HCT116 (cell line): Measurements from ENCODE around the gene BOD1L1. TPM values are rescaled to one million over a fixed set of nuclear protein-coding genes. Genes with fewer than 3 reads are reported as not detected.

Source experiments
- ATAC-seq: fragments of 200-7000 bp; cut with Tn5 transposase; 2 replicates; pipeline ENCODE4 v1.9.1; 2020; ENCODE audit warnings: mild to moderate bottlenecking, moderate library complexity
- BruUV-seq: library from RNA; stranded (reverse); fragments of 400-500 nt; replicated peaks from 2 replicates; lab custom pipeline; 2021; lab: Mats Ljungman, UMichigan
- CTCF ChIA-PET: fragments of 300-600 bp; sonication (Branson Sonifier 250); formaldehyde crosslinking; loops from one replicate; lab custom pipeline; 2021; ENCODE audit warnings: antibody characterized with exemption; lab: Charles Lee
- POLR2A ChIA-PET: fragments of 300-600, 350-600 bp; sonication (Branson Sonifier 250); formaldehyde crosslinking; loops from one replicate; lab custom pipeline; 2021; ENCODE audit warnings: antibody characterized with exemption; lab: Charles Lee
- RAD21 ChIA-PET, 2 experiments: fragments of 300-600 bp; sonication (Branson Sonifier 250); formaldehyde crosslinking; loops; one replicate each; lab custom pipeline; 2023; ENCODE audit warnings: low total read pairs in 2 of 2; ENCODE audit not compliant: uncharacterized antibody in 2 of 2, unreplicated experiment in 2 of 2, low non-redundant PET in 1 of 2; lab: Charles Lee
- DNase-seq: peaks from one replicate; pipeline ENCODE4 v3.0.0-alpha.2; 2010; ENCODE audit warnings: low read depth, low spot score
- H2AFZ ChIP-seq: fragments of 200-600 bp; shearing (Covaris generic), sonication (generic); 2 replicates; pipeline ENCODE4 v1.6.1; 2017; ENCODE audit warnings: low read depth, mixed run types, mixed read lengths, antibody characterized with exemption, low read length; ENCODE audit not compliant: poor library complexity, severe bottlenecking
- H3K27ac ChIP-seq: 2 replicates; pipeline ENCODE4 v1.5.1; 2012; ENCODE audit warnings: low read depth, low read length
- H3K27me3 ChIP-seq: fragments of 200-600 bp; sonication (generic); 2 replicates; pipeline ENCODE4 v1.6.1; 2016; ENCODE audit warnings: mixed run types, low read length, mixed read lengths; ENCODE audit not compliant: insufficient read depth
- H3K36me3 ChIP-seq, 2 experiments: fragments of 200-500 bp in 1 of 2; fragments of 200-600 bp in 1 of 2; sonication (Bioruptor generic) in 1 of 2; sonication (generic) in 1 of 2; 2 replicates each; pipeline versions ENCODE4 v1.5.1 to v1.6.1; 2014 to 2016; ENCODE audit warnings: low read length in 2 of 2, inconsistent platforms in 1 of 2, mixed read lengths in 1 of 2, mixed run types in 1 of 2; ENCODE audit not compliant: insufficient read depth in 2 of 2, control insufficient read depth in 1 of 2
- H3K4me1 ChIP-seq, 2 experiments: fragments of 200-600 bp in 1 of 2; sonication (generic) in 1 of 2; 2 replicates each; pipeline versions ENCODE4 v1.5.1 to v1.6.1; 2012 to 2017; ENCODE audit warnings: low read length in 2 of 2, inconsistent platforms in 1 of 2, mild to moderate bottlenecking in 1 of 2, mixed read lengths in 1 of 2, mixed run types in 1 of 2, moderate library complexity in 1 of 2; ENCODE audit not compliant: insufficient read depth in 2 of 2, control insufficient read depth in 1 of 2
- H3K4me2 ChIP-seq: fragments of 200-600 bp; sonication (generic); 2 replicates; pipeline ENCODE4 v1.6.1; 2017; ENCODE audit warnings: mixed run types, low read length, mixed read lengths
- H3K4me3 ChIP-seq, 2 experiments: fragments of 200-600 bp in 1 of 2; sonication (generic) in 1 of 2; replicated peaks in 1 of 2; 2 replicates each; pipeline ENCODE4 v1.5.1; 2011 to 2016; ENCODE audit warnings: low read length in 2 of 2, control low read depth in 1 of 2, low read depth in 1 of 2, mild to moderate bottlenecking in 1 of 2, mixed read lengths in 1 of 2, mixed run types in 1 of 2
- H3K79me2 ChIP-seq: fragments of 200-600 bp; sonication (generic); 2 replicates; pipeline ENCODE4 v1.6.1; 2017; ENCODE audit warnings: mild to moderate bottlenecking, mixed run types, low read length, moderate library complexity, mixed read lengths; ENCODE audit not compliant: insufficient read depth
- H3K9ac ChIP-seq: fragments of 200-600 bp; sonication (generic); 2 replicates; pipeline ENCODE4 v1.6.1; 2016; ENCODE audit warnings: low read length, mixed read lengths
- H3K9me2 ChIP-seq: fragments of 200-600 bp; sonication (generic), shearing (Covaris generic); 2 replicates; pipeline ENCODE4 v1.6.1; 2017; ENCODE audit warnings: mixed run types, mild to moderate bottlenecking, moderate library complexity; ENCODE audit not compliant: insufficient read depth
- H3K9me3 ChIP-seq, 2 experiments: fragments of 200-500 bp in 1 of 2; fragments of 200-600 bp in 1 of 2; sonication (Bioruptor generic) in 1 of 2; sonication (generic) in 1 of 2; 2 replicates each; pipeline ENCODE4 v1.6.1; 2014 to 2017; ENCODE audit warnings: low read length in 2 of 2, mixed read lengths in 2 of 2, inconsistent platforms in 1 of 2, low read depth in 1 of 2, mild to moderate bottlenecking in 1 of 2, mixed run types in 1 of 2, moderate library complexity in 1 of 2; ENCODE audit not compliant: control insufficient read depth in 1 of 2, insufficient read depth in 1 of 2
- H4K20me1 ChIP-seq: fragments of 200-600 bp; sonication (generic), shearing (Covaris generic); 2 replicates; pipeline ENCODE4 v1.6.1; 2017; ENCODE audit warnings: mixed run types, mild to moderate bottlenecking, moderate library complexity; ENCODE audit not compliant: insufficient read depth
- CBX3 ChIP-seq: IDR thresholded peaks from 2 replicates; pipeline ENCODE4 v1.6.1; 2012; ENCODE audit warnings: low read depth
- CEBPB ChIP-seq: IDR thresholded peaks from 2 replicates; pipeline ENCODE4 v1.6.1; 2012; ENCODE audit warnings: low read depth
- EGR1 ChIP-seq: IDR thresholded peaks from 2 replicates; pipeline ENCODE4 v1.6.1; 2012; ENCODE audit warnings: low read depth
- ELF1 ChIP-seq: IDR thresholded peaks from 2 replicates; pipeline ENCODE4 v1.6.1; 2012; ENCODE audit warnings: low read depth, borderline replicate concordance
- EZH2phosphoT487 ChIP-seq: fragments of 200-600 bp; IDR thresholded peaks from 2 replicates; pipeline ENCODE4 v1.6.1; 2018; ENCODE audit warnings: antibody characterized with exemption, borderline replicate concordance
- JUND ChIP-seq: IDR thresholded peaks from 2 replicates; pipeline ENCODE4 v1.6.1; 2012
- MAX ChIP-seq: IDR thresholded peaks from 2 replicates; pipeline ENCODE4 v1.6.1; 2012
- POLR2A ChIP-seq: IDR thresholded peaks from 2 replicates; pipeline ENCODE4 v1.7.0; 2011; ENCODE audit warnings: borderline replicate concordance; ENCODE audit not compliant: insufficient read depth, insufficient read length; ENCODE audit errors: extremely low read depth
- POLR2AphosphoS5 ChIP-seq: IDR thresholded peaks from 2 replicates; pipeline ENCODE4 v1.6.1; 2011; ENCODE audit warnings: mild to moderate bottlenecking, low read depth, low read length, moderate library complexity
- RAD21 ChIP-seq: IDR thresholded peaks from 2 replicates; pipeline ENCODE4 v1.6.1; 2012; ENCODE audit warnings: low read depth, mild to moderate bottlenecking
- REST ChIP-seq: IDR thresholded peaks from 2 replicates; pipeline ENCODE4 v1.6.1; 2012; ENCODE audit warnings: low read depth
- SIN3A ChIP-seq: IDR thresholded peaks from 2 replicates; pipeline ENCODE4 v1.6.1; 2012; ENCODE audit warnings: low read depth
- SP1 ChIP-seq: IDR thresholded peaks from 2 replicates; pipeline ENCODE4 v1.6.1; 2012; ENCODE audit warnings: low read depth
- SRF ChIP-seq: IDR thresholded peaks from 2 replicates; pipeline ENCODE4 v1.6.1; 2012; ENCODE audit warnings: low read depth
- TCF7L2 ChIP-seq: IDR thresholded peaks from 2 replicates; pipeline ENCODE4 v1.7.0; 2011; ENCODE audit warnings: borderline replicate concordance, inconsistent platforms; ENCODE audit not compliant: insufficient read depth, insufficient read length; ENCODE audit errors: extremely low read depth
- YY1 ChIP-seq: IDR thresholded peaks from 2 replicates; pipeline ENCODE4 v1.6.1; 2011; ENCODE audit warnings: low read length, low read depth, moderate library complexity, mild to moderate bottlenecking; ENCODE audit not compliant: insufficient replicate concordance; ENCODE audit errors: extremely low read depth
- ZNF274 ChIP-seq: fragments of 200-500 bp; sonication (Bioruptor generic); IDR thresholded peaks from 2 replicates; pipeline ENCODE4 v1.6.1; 2014; ENCODE audit warnings: mild to moderate bottlenecking, low read depth, low read length, inconsistent platforms
- intact Hi-C: fragments of 100-400 bp; cut with micrococcal nuclease; formaldehyde crosslinking; loops from 2 replicates; pipeline ENCODE4 v1.10.0; 2022
- total RNA-seq: library from RNA; stranded (reverse); gene quantifications from one replicate; pipeline ENCODE4 v1.2.1, GENCODE V29; 2021; ENCODE audit not compliant: unreplicated experiment
- TF ChIP-seq, protein P1 (sequence below): IDR thresholded peaks from 2 replicates; pipeline ENCODE4 v1.6.1; 2012

Gene BOD1L1
- total RNA-seq, 1 experiment from 2014 or later = 22.4 TPM

- TF ChIP-seq REST = no peak
- TF ChIP-seq EGR1 = no peak
- no peak for TF ChIP-seq SP1
- TF ChIP-seq SRF = no peak
- TF ChIP-seq JUND = no peak
- TF ChIP-seq CBX3 = no peak
- TF ChIP-seq, protein P1, sequence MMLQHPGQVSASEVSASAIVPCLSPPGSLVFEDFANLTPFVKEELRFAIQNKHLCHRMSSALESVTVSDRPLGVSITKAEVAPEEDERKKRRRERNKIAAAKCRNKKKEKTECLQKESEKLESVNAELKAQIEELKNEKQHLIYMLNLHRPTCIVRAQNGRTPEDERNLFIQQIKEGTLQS = no peak
- no peak for TF ChIP-seq RAD21
- no peak for TF ChIP-seq ZNF274
- TF ChIP-seq CEBPB = no peak
Observed at GRCh38 chr4:13538427-13538973, 89.0 kb downstream of the BOD1L1 start (continued).

- no TSS peak for BruUV-seq
- Histone ChIP-seq H3K9ac (no peak overlapping the region), H3K27ac (no peak overlapping the region), H2AFZ (no peak overlapping the region), H4K20me1 (no peaks in the 10 kb centered on the region), H3K4me1 (no peaks in the 10 kb centered on the region), H3K9me2 (no peaks in the 10 kb centered on the region), H3K79me2 (no peaks in the 10 kb centered on the region), H3K27me3 (no peaks in the 10 kb centered on the region), H3K4me2 (no peak overlapping the region), H3K36me3 (no peaks in the 10 kb centered on the region), H3K4me3 (no peak overlapping the region), H3K9me3 (no peaks in the 10 kb centered on the region)
- intact Hi-C loops = no loop called here
- no peak for TF ChIP-seq YY1
- no peak for TF ChIP-seq REST
- no peak for TF ChIP-seq ZNF274
- TF ChIP-seq ELF1 = no peak
- no peak for TF ChIP-seq POLR2A
- TF ChIP-seq SIN3A = no peak
- no peak for TF ChIP-seq EGR1
- no peak for TF ChIP-seq MAX
- TF ChIP-seq POLR2AphosphoS5 = no peak
- TF ChIP-seq SP1 = no peak
- TF ChIP-seq EZH2phosphoT487 = no peak
- no peak for TF ChIP-seq RAD21
- TF ChIP-seq CEBPB = no peak
- TF ChIP-seq CBX3 = no peak
- no peak for TF ChIP-seq TCF7L2
- RAD21 ChIA-PET = no interaction called here
- no peak for ATAC-seq
- no peak for DNase-seq
- CTCF ChIA-PET = no interaction called here
- POLR2A ChIA-PET = no interaction called here
Observed at GRCh38 chr4:13537832-13538177, 89.7 kb downstream of the BOD1L1 start.
